Peyer's patch (tissue), 4 donors: ENCODE data around the gene NFYB. TPM values are rescaled to one million over a fixed set of nuclear protein-coding genes. Genes with fewer than 3 reads are reported as not detected.
"Not testable (repeated sequence)": the region's sequence is repeated elsewhere in the genome, so short reads cannot be mapped to it uniquely, and the experiment has no call there.

Experiments used
- DNase-seq, 3 donors: peaks; one replicate each; pipeline ENCODE4 v3.0.0-alpha.2; 2017 to 2019
- H3K27ac ChIP-seq, 4 donors: fragments of 200-600 bp; sonication (generic); one replicate each; pipeline ENCODE4 v1.5.1; 2016 to 2019
- H3K27me3 ChIP-seq, 2 donors: fragments of 200-600 bp; sonication (generic); one replicate each; pipeline ENCODE4 v1.5.1; 2019
- H3K36me3 ChIP-seq, 3 donors: fragments of 200-600 bp; sonication (generic); one replicate each; pipeline ENCODE4 v1.5.1; 2016 to 2019
- H3K4me1 ChIP-seq, 4 donors: fragments of 200-600 bp; sonication (generic); one replicate each; pipeline ENCODE4 v1.5.1; 2016 to 2019
- H3K4me3 ChIP-seq, 4 donors: fragments of 200-600 bp; sonication (generic); 1 replicate in 3 of 4; 2 replicates in 1 of 4; pipeline ENCODE4 v1.5.1; 2016 to 2019; ENCODE audit warnings: mild to moderate bottlenecking in 1 of 4
- H3K9me3 ChIP-seq, 4 donors: fragments of 200-600 bp; sonication (generic); one replicate each; pipeline ENCODE4 v1.5.1; 2016 to 2019; ENCODE audit warnings: mild to moderate bottlenecking in 1 of 4
- CTCF ChIP-seq, 6 experiments: fragments of 450-650 bp in 4 of 6; fragments of 200-600 bp in 2 of 6; sonication (generic) in 1 of 6; IDR thresholded peaks; one replicate each; pipeline ENCODE4 v1.5.1; 2017 to 2019; ENCODE audit warnings: antibody characterized with exemption in 6 of 6, mild to moderate bottlenecking in 3 of 6, moderate library complexity in 1 of 6
- POLR2A ChIP-seq, 2 donors: fragments of 450-650 bp; IDR thresholded peaks; one replicate each; pipeline ENCODE4 v1.5.1; 2017; ENCODE audit warnings: antibody characterized with exemption in 2 of 2, mild to moderate bottlenecking in 2 of 2, moderate library complexity in 2 of 2
- total RNA-seq, 4 donors: library from RNA; depleted of rRNA; stranded (reverse); fragments of >200 nt; gene quantifications; one replicate each; pipeline ENCODE4 v1.1.0, GENCODE V29; 2016

The NFYB gene
- total RNA-seq, 4 donors from 2014 or later: 9.1 to 25.6 (median 19.4) TPM

GRCh38 chr12:104181313-104181712 lies 43.3 kb upstream of the NFYB start:
- Histone ChIP-seq H3K27me3 (no peaks in the 10 kb centered on the region), H3K9me3 (no peaks in the 10 kb centered on the region), H3K4me1 (peaks cover 0 to 6% (median 0%) of the 10 kb centered on the region in 4 donors), H3K36me3 (no peaks in the 10 kb centered on the region), H3K27ac (peak overlapping the region in 2 of 4 donors; percentile 25 to 80), H3K4me3 (no peak overlapping the region)
- no peak for DNase-seq
- TF ChIP-seq CTCF (IDR thresholded peaks at IDR 0.05): no peak
- no peak for TF ChIP-seq POLR2A (IDR thresholded peaks at IDR 0.05)

- DNase-seq: no peak
- H3K4me3 ChIP-seq: no peak overlapping the region
- H3K9me3 ChIP-seq: no peaks in the 10 kb centered on the region
- no peaks in the 10 kb centered on the region for H3K36me3 ChIP-seq
- H3K27ac ChIP-seq: peak overlapping the region in 1 of 4 donors; percentile 80
- H3K4me1 ChIP-seq: peaks cover 0 to 6% (median 0%) of the 10 kb centered on the region in 4 donors
- TF ChIP-seq POLR2A (IDR thresholded peaks at IDR 0.05) (no peak), CTCF (IDR thresholded peaks at IDR 0.05) (no peak)
- no peaks in the 10 kb centered on the region for H3K27me3 ChIP-seq
These were observed 42.4 kb upstream of the NFYB start for GRCh38 chr12:104180374-104180773.

- peaks cover 0 to 6% (median 0%) of the 10 kb centered on the region in 4 donors for H3K4me1 ChIP-seq
- DNase-seq: peak; percentile 26 to 73 (median 54)
- peak overlapping the region; percentile 43 to 80 (median 64) for H3K27ac ChIP-seq
These were observed 39.9 kb upstream of the NFYB start for GRCh38 chr12:104177663-104178501.

GRCh38 chr12:104177336-104177662 lies 39.3 kb upstream of the NFYB start:
- H3K4me1 ChIP-seq: peaks cover 0 to 6% (median 0%) of the 10 kb centered on the region in 4 donors
- H3K27me3 ChIP-seq: no peaks in the 10 kb centered on the region
- H3K36me3 ChIP-seq: no peaks in the 10 kb centered on the region
- peak overlapping the region in 2 of 4 donors; percentile 11 to 80 for H3K27ac ChIP-seq
- DNase-seq: no peak
- TF ChIP-seq CTCF (IDR thresholded peaks at IDR 0.05) (no peak), POLR2A (IDR thresholded peaks at IDR 0.05) (no peak)
- no peaks in the 10 kb centered on the region for H3K9me3 ChIP-seq
- H3K4me3 ChIP-seq: no peak overlapping the region

More at GRCh38 chr12:104177663-104178501, 39.9 kb upstream of the NFYB start:
- H3K36me3 ChIP-seq: no peaks in the 10 kb centered on the region
- no peak overlapping the region for H3K4me3 ChIP-seq
- no peaks in the 10 kb centered on the region for H3K9me3 ChIP-seq
- no peak for TF ChIP-seq CTCF (IDR thresholded peaks at IDR 0.05)
- TF ChIP-seq POLR2A (IDR thresholded peaks at IDR 0.05): no peak
- no peaks in the 10 kb centered on the region for H3K27me3 ChIP-seq

GRCh38 chr12:104175726-104176247 lies 37.8 kb upstream of the NFYB start:
- TF ChIP-seq POLR2A (IDR thresholded peaks at IDR 0.05) (no peak), CTCF (IDR thresholded peaks at IDR 0.05) (no peak)
- H3K4me3 ChIP-seq: no peak overlapping the region
- no peaks in the 10 kb centered on the region for H3K9me3 ChIP-seq
- no peak for DNase-seq
- H3K27me3 ChIP-seq: no peaks in the 10 kb centered on the region
- H3K27ac ChIP-seq: no peak overlapping the region
- peaks cover 0 to 6% (median 0%) of the 10 kb centered on the region in 4 donors for H3K4me1 ChIP-seq
- H3K36me3 ChIP-seq: no peaks in the 10 kb centered on the region

- not testable (repeated sequence) for DNase-seq, H3K4me1 ChIP-seq, H3K27me3 ChIP-seq, H3K27ac ChIP-seq, H3K4me3 ChIP-seq, H3K9me3 ChIP-seq, H3K36me3 ChIP-seq
These were observed 35.8 kb upstream of the NFYB start for GRCh38 chr12:104173804-104174203.
